H1 (cell line): Measurements from ENCODE around the gene PDX1. TPM values are rescaled to one million over a fixed set of nuclear protein-coding genes. Genes with fewer than 3 reads are reported as not detected.

Experiments
- CBX8 ChIP-seq: fragments of 300-800, 300-1000 bp; sonication (generic); IDR thresholded peaks from 2 replicates; pipeline ENCODE4 v1.7.1; 2016; ENCODE audit warnings: low read depth, low read length, borderline replicate concordance
- CHD2 ChIP-seq: IDR thresholded peaks from 2 replicates; pipeline ENCODE4 v1.6.1; 2012; ENCODE audit warnings: low read length, improper control_type of control experiment
- CHD7 ChIP-seq: fragments of 300-600 bp; sonication (generic); IDR thresholded peaks from 2 replicates; pipeline ENCODE4 v1.7.1; 2012; ENCODE audit warnings: low read length, moderate library complexity, mild to moderate bottlenecking, inconsistent platforms; ENCODE audit not compliant: insufficient replicate concordance
- CREB1 ChIP-seq: IDR thresholded peaks from 2 replicates; pipeline ENCODE4 v1.6.1; 2012; ENCODE audit warnings: inconsistent platforms
- CTCF ChIP-seq, 3 experiments: IDR thresholded peaks; 1 replicate in 2 of 3; 2 replicates in 1 of 3; pipeline versions ENCODE4 v1.5.1 to v1.6.1; 2011; ENCODE audit warnings: low read length in 3 of 3, mild to moderate bottlenecking in 3 of 3, inconsistent platforms in 2 of 3, low read depth in 1 of 3, moderate library complexity in 1 of 3; ENCODE audit not compliant: insufficient read depth in 1 of 3; ENCODE audit errors: control extremely low read depth in 1 of 3
- E2F6 ChIP-seq: IDR thresholded peaks from 2 replicates; pipeline ENCODE4 v1.6.1; 2012; ENCODE audit warnings: inconsistent platforms
- POLR2A ChIP-seq, 2 experiments: IDR thresholded peaks; 1 replicate in 1 of 2; 2 replicates in 1 of 2; pipeline ENCODE4 v1.6.1; 2011; ENCODE audit warnings: low read depth in 2 of 2, low read length in 2 of 2, mild to moderate bottlenecking in 2 of 2; ENCODE audit errors: control extremely low read depth in 1 of 2
- POLR2AphosphoS5 ChIP-seq: IDR thresholded peaks from 2 replicates; pipeline ENCODE4 v1.6.1; 2011; ENCODE audit warnings: low read depth, low read length
- SIRT6 ChIP-seq: IDR thresholded peaks from one replicate; pipeline ENCODE4 v1.7.1; 2012; ENCODE audit warnings: low read length, inconsistent platforms
- SRF ChIP-seq: IDR thresholded peaks from 2 replicates; pipeline ENCODE4 v1.6.1; 2011; ENCODE audit warnings: mild to moderate bottlenecking, low read depth, low read length, moderate library complexity
- polyA plus RNA-seq, 7 experiments: library from polyadenylated mRNA; depleted of rRNA in 3 of 7; stranded (reverse) in 5 of 7; unstranded in 2 of 7; fragments of >200 nt in 5 of 7; fragments of 200-250 nt in 2 of 7; gene quantifications; 1 replicate in 5 of 7; 2 replicates in 1 of 7; 4 replicates in 1 of 7; pipeline versions ENCODE4 v1.2.1 to v1.2.3, GENCODE V29; 2011 to 2013; ENCODE audit warnings: missing spikeins in 2 of 7, mixed read lengths in 2 of 7
- total RNA-seq: library from RNA; stranded (reverse); fragmentation: NEBNext Ultra II Directional; extraction: Animal tissue kit (Norgen Biotek cat#: 25700); gene quantifications from 2 replicates; pipeline ENCODE4 v1.2.1, GENCODE V29; 2021

PDX1 gene
- total and polyA plus RNA-seq, 2 of the 8 experiments (the other 6 are each of a cell fraction or from before 2014, with no cell fraction given): not detected

- TF ChIP-seq CHD7: no peak
- TF ChIP-seq POLR2A (IDR thresholded peaks at IDR 0.05; ENCODE audit: control extremely low read depth in 1 of 2, low read depth in 2 of 2, low read length in 2 of 2): no peak
- TF ChIP-seq E2F6: no peak
- no peak for TF ChIP-seq CHD2
- TF ChIP-seq CREB1: no peak
- no peak for TF ChIP-seq CBX8
- TF ChIP-seq SRF: no peak
- TF ChIP-seq CTCF (IDR thresholded peaks at IDR 0.05; ENCODE audit: control extremely low read depth in 1 of 3, insufficient read depth in 1 of 3, low read depth in 1 of 3, low read length in 3 of 3): no peak
- no peak for TF ChIP-seq POLR2AphosphoS5
- no peak for TF ChIP-seq SIRT6
Observed at GRCh38 chr13:27963491-27963890, 43.7 kb downstream of the PDX1 start (continued).
